Mesothelial cell of epicardium (in vitro differentiated cells): ENCODE data around the gene ZNF592. TPM values are rescaled to one million over a fixed set of nuclear protein-coding genes. Genes with fewer than 3 reads are reported as not detected.
A peak's percentile ranks its signal among the peaks of the same experiment; 100 is the strongest.

Experiments used
- DNase-seq, 2 experiments: peaks; one replicate each; pipeline ENCODE4 v3.0.0; 2021; ENCODE audit warnings: low spot score in 2 of 2; ENCODE audit not compliant: unreplicated experiment in 2 of 2
- H3K27ac Mint-ChIP-seq: 2 replicates; pipeline ENCODE4 v1.8.0; 2021; ENCODE audit warnings: mixed read lengths
- H3K27me3 Mint-ChIP-seq: 2 replicates; pipeline ENCODE4 v1.8.0; 2021; ENCODE audit warnings: low read depth, mixed read lengths
- H3K36me3 Mint-ChIP-seq: 2 replicates; pipeline ENCODE4 v1.8.0; 2021; ENCODE audit warnings: mixed read lengths
- H3K4me1 Mint-ChIP-seq: 2 replicates; pipeline ENCODE4 v1.8.0; 2021; ENCODE audit warnings: mixed read lengths
- H3K4me3 Mint-ChIP-seq: 2 replicates; pipeline ENCODE4 v1.8.0; 2021; ENCODE audit warnings: mild to moderate bottlenecking, moderate library complexity, mixed read lengths
- H3K9me3 Mint-ChIP-seq: 2 replicates; pipeline ENCODE4 v1.8.0; 2021; ENCODE audit warnings: mixed read lengths
- CTCF ChIP-seq: fragments of 200-600 bp; sonication (generic); IDR thresholded peaks from one replicate; pipeline ENCODE4 v1.5.0; 2021; ENCODE audit warnings: antibody characterized with exemption; ENCODE audit not compliant: unreplicated experiment
- total RNA-seq: library from RNA; stranded (reverse); gene quantifications from 3 replicates; pipeline ENCODE4 v1.2.1, GENCODE V29; 2021

ZNF592 gene
- total RNA-seq, 1 donor from 2014 or later, result 32.8 TPM

DNA sequence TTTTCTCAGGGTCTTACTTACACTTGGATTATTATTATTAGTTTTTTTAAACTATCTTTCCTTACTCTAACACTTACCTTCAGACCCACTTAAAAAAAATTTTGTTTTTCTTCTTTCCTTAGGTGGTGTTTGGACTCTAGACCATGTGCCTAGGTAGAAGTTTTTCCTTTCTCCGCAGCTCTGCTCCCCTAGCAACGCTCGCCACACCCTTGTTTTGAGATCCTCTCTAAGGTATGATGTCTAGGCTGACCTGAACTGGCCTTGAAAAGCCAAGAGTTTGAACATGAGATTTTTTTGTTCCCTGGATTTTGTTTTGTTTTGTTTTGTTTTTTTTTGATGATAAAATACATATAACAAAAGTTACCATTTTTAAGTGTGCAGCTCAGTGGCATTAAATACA, 16.2 kb downstream of the ZNF592 start:
- Mint-ChIP-seq H3K9me3 (no peaks in the 10 kb centered on the region), H3K36me3 (peaks cover 25% of the 10 kb centered on the region), H3K27ac (no peak overlapping the region), H3K4me3 (no peak overlapping the region), H3K4me1 (no peaks in the 10 kb centered on the region), H3K27me3 (no peaks in the 10 kb centered on the region)
- no peak for TF ChIP-seq CTCF
- no peak for DNase-seq

- Mint-ChIP-seq H3K27ac (peak overlapping the region; percentile 50), H3K4me3 (no peak overlapping the region), H3K4me1 (no peaks in the 10 kb centered on the region), H3K9me3 (no peaks in the 10 kb centered on the region), H3K27me3 (no peaks in the 10 kb centered on the region), H3K36me3 (peaks cover 27% of the 10 kb centered on the region)
- DNase-seq, result no peak
- TF ChIP-seq CTCF, result no peak
Observed at GRCh38 chr15:84764989-84765388, 16.6 kb downstream of the ZNF592 start.

- no peak for TF ChIP-seq CTCF
- DNase-seq, result no peak
- H3K27ac Mint-ChIP-seq, result no peak overlapping the region
- H3K27me3 Mint-ChIP-seq, result no peaks in the 10 kb centered on the region
- peaks cover 27% of the 10 kb centered on the region for H3K36me3 Mint-ChIP-seq
- no peak overlapping the region for H3K4me3 Mint-ChIP-seq
- H3K4me1 Mint-ChIP-seq, result no peaks in the 10 kb centered on the region
- H3K9me3 Mint-ChIP-seq, result no peaks in the 10 kb centered on the region
Observed at GRCh38 chr15:84765675-84766074, 17.3 kb downstream of the ZNF592 start.

- no peak for DNase-seq
- H3K36me3 Mint-ChIP-seq, result peaks cover 27% of the 10 kb centered on the region
- no peaks in the 10 kb centered on the region for H3K4me1 Mint-ChIP-seq
- TF ChIP-seq CTCF, result no peak
- no peak overlapping the region for H3K27ac Mint-ChIP-seq
- H3K27me3 Mint-ChIP-seq, result no peaks in the 10 kb centered on the region
- no peaks in the 10 kb centered on the region for H3K9me3 Mint-ChIP-seq
- no peak overlapping the region for H3K4me3 Mint-ChIP-seq
Observed at GRCh38 chr15:84766461-84767035, 18.2 kb downstream of the ZNF592 start.

DNA sequence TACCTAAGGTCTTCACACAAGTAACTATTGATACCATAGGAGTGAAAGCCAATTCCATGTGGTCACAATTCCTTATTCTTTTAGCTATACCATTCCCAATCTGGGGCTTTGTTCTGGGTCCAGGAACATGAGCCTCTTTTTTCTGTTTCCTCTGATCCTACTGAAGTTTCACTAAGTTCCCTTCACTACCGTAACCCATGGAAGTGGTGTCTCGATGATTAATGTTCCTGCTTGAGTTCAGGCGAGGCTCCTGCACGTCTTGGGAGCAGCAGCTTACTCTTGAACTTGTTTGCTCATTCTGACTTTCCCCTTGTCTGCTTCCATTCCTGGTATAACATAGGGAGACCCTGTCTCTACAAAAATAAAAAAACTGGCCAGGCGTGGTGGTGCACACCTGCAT, 23.6 kb downstream of the ZNF592 start:
- Mint-ChIP-seq H3K27ac (no peak overlapping the region), H3K4me1 (peaks cover 5% of the 10 kb centered on the region)
- no peak for TF ChIP-seq CTCF

DNA sequence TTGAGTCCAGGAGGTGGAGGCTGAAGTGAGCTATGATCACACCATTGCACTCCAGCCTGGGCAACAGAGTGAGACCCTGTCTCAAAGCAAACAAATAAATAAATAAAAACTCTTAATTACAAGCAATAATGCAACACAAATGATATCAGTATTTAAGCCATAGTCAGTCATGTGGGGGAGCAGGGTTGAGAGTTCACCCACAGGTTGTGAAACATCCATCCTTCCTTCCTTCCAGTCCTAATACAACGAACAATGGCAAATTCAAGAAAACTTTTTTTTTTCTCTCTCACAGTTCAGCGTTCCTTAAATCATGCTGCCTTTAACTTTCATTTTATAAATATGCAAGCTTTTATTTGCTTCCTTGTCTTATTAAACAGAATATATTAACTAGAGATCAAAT, 24.1 kb downstream of the ZNF592 start:
- DNase-seq, result no peak
- no peak overlapping the region for H3K4me3 Mint-ChIP-seq
- no peaks in the 10 kb centered on the region for H3K9me3 Mint-ChIP-seq
- no peak for TF ChIP-seq CTCF
- no peaks in the 10 kb centered on the region for H3K27me3 Mint-ChIP-seq
- no peak overlapping the region for H3K27ac Mint-ChIP-seq
- H3K4me1 Mint-ChIP-seq, result peaks cover 5% of the 10 kb centered on the region
- H3K36me3 Mint-ChIP-seq, result peaks cover 29% of the 10 kb centered on the region

More for the DNA sequence above, 23.6 kb downstream of the ZNF592 start:
- Mint-ChIP-seq H3K27me3 (no peaks in the 10 kb centered on the region), H3K9me3 (no peaks in the 10 kb centered on the region), H3K36me3 (peaks cover 29% of the 10 kb centered on the region), H3K4me3 (no peak overlapping the region)
- DNase-seq, result no peak
